PC-3 (cell line): ENCODE results near the gene CD9. TPM values are rescaled to one million over a fixed set of nuclear protein-coding genes. Genes with fewer than 3 reads are reported as not detected.

Source experiments
- ATAC-seq: fragments of 200-7000 bp; cut with Tn5 transposase; 2 replicates; pipeline ENCODE4 v1.9.1; 2020; ENCODE audit warnings: mild to moderate bottlenecking, moderate library complexity
- BruUV-seq: library from RNA; stranded (reverse); fragments of 400-500 nt; replicated peaks from 2 replicates; lab custom pipeline; 2021; lab: Mats Ljungman, UMichigan
- CTCF ChIA-PET: fragments of 300-600 bp; sonication (Branson Sonifier 250); formaldehyde crosslinking; loops from one replicate; lab custom pipeline; 2022; ENCODE audit warnings: antibody characterized with exemption; lab: Charles Lee
- POLR2A ChIA-PET: fragments of 300-600 bp; sonication (Branson Sonifier 250); formaldehyde crosslinking; loops from one replicate; lab custom pipeline; 2022; ENCODE audit warnings: antibody characterized with exemption; ENCODE audit not compliant: unreplicated experiment; lab: Charles Lee
- DNase-seq: peaks from one replicate; pipeline ENCODE4 v3.0.0-alpha.2; 2015
- H2AFZ ChIP-seq: fragments of 300-600 bp; sonication (generic); 2 replicates; pipeline ENCODE4 v1.6.0; 2016; ENCODE audit warnings: antibody characterized with exemption, low read length
- H3F3A ChIP-seq: fragments of 300-600 bp; sonication (generic); one replicate; pipeline ENCODE4 v1.6.0; 2017; ENCODE audit warnings: antibody characterized with exemption, low read length, control low read depth, mild to moderate bottlenecking; ENCODE audit not compliant: unreplicated experiment
- H3K27ac ChIP-seq: fragments of 300-600 bp; sonication (generic); 2 replicates; pipeline ENCODE4 v1.5.1; 2016; ENCODE audit warnings: mild to moderate bottlenecking, low read length
- H3K27me3 ChIP-seq: fragments of 300-600 bp; sonication (generic); 2 replicates; pipeline ENCODE4 v1.6.1; 2016; ENCODE audit warnings: low read length, mixed read lengths
- H3K36me3 ChIP-seq: fragments of 300-600 bp; sonication (generic); 2 replicates; pipeline ENCODE4 v1.6.1; 2016; ENCODE audit warnings: low read depth, mixed run types, low read length, mixed read lengths
- H3K4me1 ChIP-seq: fragments of 300-600 bp; sonication (generic); 2 replicates; pipeline ENCODE4 v1.5.1; 2016; ENCODE audit warnings: low read length; ENCODE audit not compliant: insufficient read depth
- H3K4me2 ChIP-seq: fragments of 300-600 bp; sonication (generic); 2 replicates; pipeline ENCODE4 v1.6.0; 2016; ENCODE audit warnings: low read length
- H3K4me3 ChIP-seq: fragments of 300-600 bp; sonication (generic); 2 replicates; pipeline ENCODE4 v1.5.1; 2016; ENCODE audit warnings: mild to moderate bottlenecking, low read length, mixed read lengths
- H3K79me2 ChIP-seq: fragments of 300-600 bp; sonication (generic); 2 replicates; pipeline ENCODE4 v1.6.1; 2017; ENCODE audit warnings: low read length, mixed read lengths
- H3K9ac ChIP-seq: fragments of 300-600 bp; sonication (generic); 2 replicates; pipeline ENCODE4 v1.6.0; 2016; ENCODE audit warnings: mild to moderate bottlenecking, low read length
- H3K9me2 ChIP-seq: fragments of 300-600 bp; sonication (generic); replicated peaks from 2 replicates; pipeline ENCODE4 v1.6.1; 2016; ENCODE audit warnings: mixed run types, low read length, mixed read lengths
- H3K9me3 ChIP-seq: fragments of 300-600 bp; sonication (generic); 2 replicates; pipeline ENCODE4 v1.6.1; 2016; ENCODE audit warnings: low read length, mixed read lengths
- H4K20me1 ChIP-seq: fragments of 300-600 bp; sonication (generic); 2 replicates; pipeline ENCODE4 v1.6.1; 2016; ENCODE audit warnings: low read length, mixed read lengths
- EZH2 ChIP-seq: fragments of 300-600 bp; sonication (generic); IDR thresholded peaks from one replicate; pipeline ENCODE4 v1.6.1; 2017; ENCODE audit warnings: antibody characterized with exemption, mild to moderate bottlenecking, low read length; ENCODE audit not compliant: unreplicated experiment
- EZH2phosphoT487 ChIP-seq: fragments of 300-600 bp; sonication (generic); IDR thresholded peaks from 2 replicates; pipeline ENCODE4 v1.6.1; 2018; ENCODE audit warnings: mild to moderate bottlenecking, antibody characterized with exemption, low read length, borderline replicate concordance
- intact Hi-C: fragments of 100-400 bp; cut with micrococcal nuclease; formaldehyde crosslinking; loops from 2 replicates; pipeline ENCODE4 v1.9.0; 2023
- total RNA-seq: library from RNA; depleted of rRNA; stranded (reverse); fragments of >200 nt; gene quantifications from 2 replicates; pipeline ENCODE4 v1.2.3, GENCODE V29; 2014
- TF ChIP-seq, protein P1 (sequence below): fragments of 300-600 bp; sonication (generic); conservative IDR thresholded peaks from 2 replicates; pipeline ENCODE4 v1.5.1; 2017; ENCODE audit warnings: antibody characterized with exemption, low read depth, mild to moderate bottlenecking, low read length

CD9 gene
- total RNA-seq, 1 experiment from 2014 or later: 174 TPM

DNA sequence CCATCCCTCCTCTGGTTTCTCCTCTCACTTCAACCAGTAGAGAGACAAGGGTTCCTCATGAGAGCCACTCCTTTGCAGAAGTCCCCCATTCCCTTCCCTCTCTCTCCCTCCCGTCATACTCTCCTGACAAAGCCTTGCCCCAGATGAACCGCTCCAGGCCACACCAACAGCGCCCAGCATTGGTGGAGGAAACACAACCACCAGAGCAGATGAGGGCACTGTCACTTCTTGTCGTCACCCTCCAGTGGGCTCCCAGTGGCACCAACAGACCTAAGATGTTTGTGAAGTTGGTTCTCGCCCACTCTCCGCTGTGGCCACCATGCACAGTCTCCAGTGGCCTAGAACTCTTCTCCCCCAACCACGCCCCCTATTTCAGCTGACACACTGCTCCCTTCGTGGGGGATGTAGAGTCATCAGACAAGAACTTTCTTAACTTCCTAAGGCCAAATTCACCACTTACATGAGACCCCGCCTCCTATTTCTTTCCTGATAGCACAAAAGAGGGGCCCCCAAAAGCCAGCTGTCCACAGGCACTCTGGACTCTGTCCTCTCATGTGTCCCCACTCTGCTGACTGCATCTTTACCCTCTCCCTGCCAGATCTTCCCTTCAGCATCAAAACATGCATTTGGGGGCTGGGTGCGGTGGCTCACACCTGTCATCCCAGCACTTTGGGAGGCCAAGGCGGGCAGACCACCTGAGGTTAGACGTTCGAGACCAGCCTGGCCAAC, 81.0 kb downstream of the CD9 start:
- no peak for DNase-seq
- Histone ChIP-seq H3K27ac (peak overlapping the region; percentile 95), H3K36me3 (no peaks in the 10 kb centered on the region), H3K79me2 (no peaks in the 10 kb centered on the region), H4K20me1 (no peaks in the 10 kb centered on the region), H3F3A (peaks cover 3% of the 10 kb centered on the region), H3K4me3 (no peak overlapping the region), H2AFZ (no peak overlapping the region), H3K27me3 (no peaks in the 10 kb centered on the region), H3K9ac (peak overlapping the region; percentile 54; the same call in 1 of the 2 replicates), H3K4me2 (no peak overlapping the region), H3K9me2 (no peaks in the 10 kb centered on the region), H3K9me3 (no peaks in the 10 kb centered on the region), H3K4me1 (peaks cover 64% of the 10 kb centered on the region)
- no TSS peak for BruUV-seq
- ChIA-PET POLR2A (no interaction called here), CTCF (no interaction called here)
- no peak for TF ChIP-seq EZH2
- no peak for TF ChIP-seq EZH2phosphoT487
- no peak for ATAC-seq
- intact Hi-C loops: no loop called here

DNA sequence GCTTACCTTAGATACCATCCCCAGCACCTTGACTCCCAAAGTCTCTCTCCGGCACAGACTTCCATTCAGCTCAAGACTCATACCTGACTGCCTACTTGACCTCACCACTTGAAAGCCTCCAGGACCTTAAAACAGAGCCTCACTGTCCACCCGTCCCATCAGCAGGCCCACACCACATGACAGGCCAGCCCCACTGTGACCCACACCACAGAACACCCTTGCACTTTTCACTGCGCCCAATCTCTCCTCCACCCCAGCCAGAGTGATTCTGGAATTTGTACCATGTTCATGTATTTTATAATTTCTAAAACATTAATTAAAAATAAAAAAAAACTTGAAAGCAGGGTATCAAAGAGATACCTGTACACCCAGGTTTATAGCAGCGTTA, 82.2 kb downstream of the CD9 start:
- Histone ChIP-seq H2AFZ (no peak overlapping the region), H3K4me1 (peaks cover 62% of the 10 kb centered on the region), H3K4me3 (no peak overlapping the region), H3K27me3 (no peaks in the 10 kb centered on the region), H3K9me2 (no peaks in the 10 kb centered on the region), H3F3A (peaks cover 4% of the 10 kb centered on the region), H3K27ac (no peak overlapping the region), H3K9ac (no peak overlapping the region), H3K4me2 (no peak overlapping the region), H3K79me2 (no peaks in the 10 kb centered on the region), H3K9me3 (no peaks in the 10 kb centered on the region), H4K20me1 (no peaks in the 10 kb centered on the region), H3K36me3 (no peaks in the 10 kb centered on the region)
- ChIA-PET POLR2A (no interaction called here), CTCF (no interaction called here)
- no TSS peak for BruUV-seq
- TF ChIP-seq, protein P1, sequence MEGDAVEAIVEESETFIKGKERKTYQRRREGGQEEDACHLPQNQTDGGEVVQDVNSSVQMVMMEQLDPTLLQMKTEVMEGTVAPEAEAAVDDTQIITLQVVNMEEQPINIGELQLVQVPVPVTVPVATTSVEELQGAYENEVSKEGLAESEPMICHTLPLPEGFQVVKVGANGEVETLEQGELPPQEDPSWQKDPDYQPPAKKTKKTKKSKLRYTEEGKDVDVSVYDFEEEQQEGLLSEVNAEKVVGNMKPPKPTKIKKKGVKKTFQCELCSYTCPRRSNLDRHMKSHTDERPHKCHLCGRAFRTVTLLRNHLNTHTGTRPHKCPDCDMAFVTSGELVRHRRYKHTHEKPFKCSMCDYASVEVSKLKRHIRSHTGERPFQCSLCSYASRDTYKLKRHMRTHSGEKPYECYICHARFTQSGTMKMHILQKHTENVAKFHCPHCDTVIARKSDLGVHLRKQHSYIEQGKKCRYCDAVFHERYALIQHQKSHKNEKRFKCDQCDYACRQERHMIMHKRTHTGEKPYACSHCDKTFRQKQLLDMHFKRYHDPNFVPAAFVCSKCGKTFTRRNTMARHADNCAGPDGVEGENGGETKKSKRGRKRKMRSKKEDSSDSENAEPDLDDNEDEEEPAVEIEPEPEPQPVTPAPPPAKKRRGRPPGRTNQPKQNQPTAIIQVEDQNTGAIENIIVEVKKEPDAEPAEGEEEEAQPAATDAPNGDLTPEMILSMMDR: no peak
- no peak for TF ChIP-seq EZH2
- TF ChIP-seq EZH2phosphoT487: no peak
- DNase-seq: no peak
- intact Hi-C loops: no loop called here
- no peak for ATAC-seq

DNA sequence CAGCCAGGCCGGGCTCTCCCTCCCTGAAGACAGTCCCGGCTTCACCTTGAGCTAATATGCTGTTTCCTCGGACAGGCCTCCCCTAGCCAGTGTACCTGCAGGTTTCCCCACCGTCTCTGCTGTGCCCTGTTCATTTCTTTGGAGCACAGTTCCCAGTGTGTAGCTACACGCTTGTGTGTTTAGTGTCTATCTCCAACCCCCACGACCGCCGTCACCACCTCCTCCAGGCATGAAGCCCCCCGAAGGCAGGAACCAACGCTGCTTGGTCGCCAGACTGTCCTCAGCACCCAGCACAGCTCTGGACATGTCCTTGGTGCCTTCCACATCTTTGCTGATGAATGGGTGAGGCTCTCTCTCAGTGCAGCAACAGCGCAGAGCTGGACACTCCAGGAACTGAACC, 84.1 kb downstream of the CD9 start:
- H3K27ac ChIP-seq: no peak overlapping the region
- no peaks in the 10 kb centered on the region for H4K20me1 ChIP-seq
- CTCF ChIA-PET: interaction anchor here (0.7 to 1.0 kb wide), 4 partner anchors 56 to 217 kb away, joined by 3 to 15 read pairs (median 10); no protein-coding TSS in a partner anchor
- peaks cover 4% of the 10 kb centered on the region for H3F3A ChIP-seq
- no peak overlapping the region for H3K4me3 ChIP-seq
- no peak overlapping the region for H2AFZ ChIP-seq
- no peak overlapping the region for H3K4me2 ChIP-seq
- peaks cover 55% of the 10 kb centered on the region for H3K4me1 ChIP-seq
- intact Hi-C loops: no loop called here
- H3K9ac ChIP-seq: no peak overlapping the region
- TF ChIP-seq EZH2phosphoT487: no peak
- no peak for TF ChIP-seq EZH2
- TF ChIP-seq, protein P1: no peak
- no peaks in the 10 kb centered on the region for H3K9me3 ChIP-seq
- H3K79me2 ChIP-seq: no peaks in the 10 kb centered on the region
- H3K9me2 ChIP-seq: no peaks in the 10 kb centered on the region
- no peak for DNase-seq
- no TSS peak for BruUV-seq
- H3K27me3 ChIP-seq: no peaks in the 10 kb centered on the region
- H3K36me3 ChIP-seq: no peaks in the 10 kb centered on the region
- no peak for ATAC-seq
- POLR2A ChIA-PET: interaction anchor here (0.6 kb wide), 1 partner anchor 82 kb away, joined by 7 read pairs; no protein-coding TSS in a partner anchor
